Endothelial cell of umbilical vein (primary cell): ENCODE results near the gene SLC26A8. TPM values are rescaled to one million over a fixed set of nuclear protein-coding genes. Genes with fewer than 3 reads are reported as not detected.

Source experiments
- BruUV-seq: library from RNA; stranded (reverse); fragments of 400-500 nt; replicated peaks from 2 replicates; lab custom pipeline; 2021; lab: Mats Ljungman, UMichigan
- CTCF ChIA-PET: fragments of 300-600, 350-600 bp; sonication (Branson Sonifier 250); formaldehyde crosslinking; loops from one replicate; lab custom pipeline; 2021; ENCODE audit warnings: antibody characterized with exemption, inconsistent platforms; lab: Charles Lee
- POLR2A ChIA-PET: fragments of 300-600, 350-600 bp; sonication (Branson Sonifier 250); formaldehyde crosslinking; loops from one replicate; lab custom pipeline; 2021; ENCODE audit warnings: antibody characterized with exemption, inconsistent platforms; lab: Charles Lee
- DNase-seq: peaks from one replicate; pipeline ENCODE4 v3.0.0-alpha.2; 2011; ENCODE audit warnings: low read depth, low spot score
- FAIRE-seq: peaks from 2 replicates; lab custom pipeline; 2011; peaks lifted over from hg19 to GRCh38; lab: Jason Lieb, UNC
- H2AFZ ChIP-seq: 2 replicates; pipeline ENCODE4 v1.6.0; 2012; ENCODE audit warnings: low read depth, low read length, control low read depth, inconsistent platforms
- H3K27ac ChIP-seq: 2 replicates; pipeline ENCODE4 v1.5.1; 2011; ENCODE audit warnings: low read depth, mild to moderate bottlenecking, control low read depth, low read length, moderate library complexity; ENCODE audit not compliant: insufficient read depth
- H3K27me3 ChIP-seq, 2 experiments: 2 replicates each; pipeline versions ENCODE4 v1.6.0 to v1.6.1; 2011; ENCODE audit warnings: low read length in 2 of 2, mixed read lengths in 1 of 2; ENCODE audit not compliant: control insufficient read depth in 2 of 2, insufficient read depth in 2 of 2
- H3K36me3 ChIP-seq, 2 experiments: 2 replicates in 1 of 2; 3 replicates in 1 of 2; pipeline ENCODE4 v1.5.1; 2011; ENCODE audit warnings: low read length in 2 of 2, mild to moderate bottlenecking in 1 of 2, moderate library complexity in 1 of 2; ENCODE audit not compliant: control insufficient read depth in 2 of 2, insufficient read depth in 2 of 2; ENCODE audit errors: extremely low read depth in 1 of 2
- H3K4me1 ChIP-seq: 3 replicates; pipeline ENCODE4 v1.5.1; 2011; ENCODE audit warnings: mild to moderate bottlenecking, low read length; ENCODE audit not compliant: control insufficient read depth, insufficient read depth; ENCODE audit errors: extremely low read depth
- H3K4me2 ChIP-seq: 2 replicates; pipeline ENCODE4 v1.6.1; 2011; ENCODE audit warnings: low read length, control low read depth, mixed read lengths; ENCODE audit not compliant: insufficient read depth
- H3K4me3 ChIP-seq, 3 experiments: fragments of 200-600 bp in 1 of 3; sonication (generic), shearing (Covaris generic) in 1 of 3; replicated peaks in 1 of 3; 2 replicates each; pipeline ENCODE4 v1.5.1; 2011 to 2016; ENCODE audit warnings: control low read depth in 3 of 3, low read length in 3 of 3, mild to moderate bottlenecking in 2 of 3, inconsistent platforms in 1 of 3, low read depth in 1 of 3, moderate library complexity in 1 of 3; ENCODE audit not compliant: insufficient read depth in 1 of 3
- H3K79me2 ChIP-seq: 2 replicates; pipeline ENCODE4 v1.6.0; 2012; ENCODE audit warnings: low read length, inconsistent platforms; ENCODE audit not compliant: control insufficient read depth, insufficient read depth
- H3K9ac ChIP-seq: replicated peaks from 2 replicates; pipeline ENCODE3; 2011; ENCODE audit warnings: low read length, control low read depth; ENCODE audit not compliant: insufficient read depth; ENCODE audit errors: extremely low read depth
- H3K9me1 ChIP-seq: replicated peaks from 3 replicates; pipeline ENCODE4 v1.6.0; 2011; ENCODE audit warnings: mild to moderate bottlenecking, low read length; ENCODE audit not compliant: control insufficient read depth, insufficient read depth; ENCODE audit errors: extremely low read depth
- H3K9me3 ChIP-seq: replicated peaks from 2 replicates; pipeline ENCODE4 v1.5.1; 2012; ENCODE audit warnings: low read length, inconsistent platforms; ENCODE audit not compliant: control insufficient read depth, insufficient read depth
- H4K20me1 ChIP-seq: replicated peaks from 2 replicates; pipeline ENCODE3; 2011; ENCODE audit warnings: mild to moderate bottlenecking, low read length; ENCODE audit not compliant: control insufficient read depth, insufficient read depth; ENCODE audit errors: extremely low read depth
- CTCF ChIP-seq, 2 donors: IDR thresholded peaks; 1 replicate in 1 of 2; 2 replicates in 1 of 2; pipeline ENCODE4 v1.5.1; 2011; ENCODE audit warnings: low read length in 2 of 2, mild to moderate bottlenecking in 2 of 2, moderate library complexity in 2 of 2, control low read depth in 1 of 2, inconsistent platforms in 1 of 2, low read depth in 1 of 2; ENCODE audit not compliant: insufficient read depth in 1 of 2; ENCODE audit errors: extremely low read depth in 1 of 2
- EZH2 ChIP-seq: IDR thresholded peaks from 2 replicates; pipeline ENCODE4 v1.6.1; 2012; ENCODE audit warnings: borderline replicate concordance, low read depth, mild to moderate bottlenecking, moderate library complexity, low read length, inconsistent platforms; ENCODE audit not compliant: severe bottlenecking
- FOS ChIP-seq: IDR thresholded peaks from 2 replicates; pipeline ENCODE4 v1.6.1; 2011; ENCODE audit warnings: mild to moderate bottlenecking, low read length, moderate library complexity, borderline replicate concordance; ENCODE audit not compliant: insufficient read depth
- GATA2 ChIP-seq: IDR thresholded peaks from 2 replicates; pipeline ENCODE4 v1.7.0; 2011; ENCODE audit warnings: low read depth, mild to moderate bottlenecking, moderate library complexity, mixed read lengths, low read length; ENCODE audit not compliant: insufficient read length, insufficient read depth
- JUN ChIP-seq: IDR thresholded peaks from 2 replicates; pipeline ENCODE4 v1.6.1; 2011; ENCODE audit warnings: borderline replicate concordance, low read depth; ENCODE audit not compliant: insufficient read length, insufficient read depth
- MAX ChIP-seq: IDR thresholded peaks from 2 replicates; pipeline ENCODE4 v1.6.1; 2011; ENCODE audit not compliant: insufficient read depth, insufficient read length
- MYC ChIP-seq: IDR thresholded peaks from one replicate; pipeline ENCODE4 v1.6.1; 2011; ENCODE audit warnings: mild to moderate bottlenecking, low read depth, low read length
- POLR2A ChIP-seq: IDR thresholded peaks from 2 replicates; pipeline ENCODE4 v1.6.1; 2012; ENCODE audit warnings: low read depth, mild to moderate bottlenecking, control low read depth, low read length
- POLR2AphosphoS5 ChIP-seq: IDR thresholded peaks from 2 replicates; pipeline ENCODE4 v1.6.1; 2012; ENCODE audit warnings: low read depth, mild to moderate bottlenecking, control low read depth, low read length, moderate library complexity; ENCODE audit not compliant: insufficient read depth
- dilution Hi-C: fragments of 300-500 bp; cut with MboI; formaldehyde crosslinking; loops from one replicate; pipeline ENCODE4 v1.15.0; 2019; ENCODE audit warnings: low sequenced_read_pairs; ENCODE audit not compliant: extremely low pct_ligation_motif_present
- intact Hi-C: fragments of 100-400 bp; cut with micrococcal nuclease; formaldehyde crosslinking; loops from one replicate; pipeline ENCODE4 v1.10.0; 2022
- polyA plus RNA-seq, 4 experiments: library from polyadenylated mRNA; depleted of rRNA in 3 of 4; stranded (reverse) in 3 of 4; unstranded in 1 of 4; fragments of >200 nt; gene quantifications; 2 replicates each; pipeline versions ENCODE4 v1.2.1 to v1.2.3, GENCODE V29; 2011 to 2012; ENCODE audit warnings: missing spikeins in 1 of 4
- total RNA-seq: library from RNA; stranded (reverse); gene quantifications from 2 replicates; pipeline ENCODE4 v1.2.3, GENCODE V29; 2021

The SLC26A8 gene
- total and polyA plus RNA-seq, 2 donors (not counting 3 experiments of a cell fraction or from before 2014, with no cell fraction given), result 0.01 TPM; not detected in 1

- dilution Hi-C loops, result no loop called here
- POLR2A ChIA-PET, result no interaction called here
- no peak overlapping the region for H3K4me2 ChIP-seq
These were observed 25.9 kb upstream of the SLC26A8 start for GRCh38 chr6:36050305-36050704.

More at GRCh38 chr6:36050305-36050704, 25.9 kb upstream of the SLC26A8 start:
- no TSS peak for BruUV-seq
- H2AFZ ChIP-seq, result no peak overlapping the region
- H3K4me3 ChIP-seq, result no peak overlapping the region
- no peak for FAIRE-seq
- H3K9ac ChIP-seq, result no peak overlapping the region
- H3K9me1 ChIP-seq, result no peaks in the 10 kb centered on the region
- TF ChIP-seq MYC (no peak), EZH2 (no peak), POLR2AphosphoS5 (no peak), CTCF (IDR thresholded peaks at IDR 0.05; ENCODE audit: extremely low read depth in 1 of 2, insufficient read depth in 1 of 2, low read depth in 1 of 2, low read length in 2 of 2) (no peak), POLR2A (no peak), MAX (no peak), JUN (no peak), GATA2 (no peak), FOS (no peak)
- H3K79me2 ChIP-seq, result peaks cover 86% of the 10 kb centered on the region
- CTCF ChIA-PET, result no interaction called here
- no peak overlapping the region for H3K27ac ChIP-seq
- peaks cover 0 to 2% of the 10 kb centered on the region in 2 experiments for H3K36me3 ChIP-seq
- H3K27me3 ChIP-seq, result no peaks in the 10 kb centered on the region
- intact Hi-C loops, result no loop called here
- H3K4me1 ChIP-seq, result no peaks in the 10 kb centered on the region
- H3K9me3 ChIP-seq, result no peaks in the 10 kb centered on the region
- peaks cover 9% of the 10 kb centered on the region for H4K20me1 ChIP-seq
- no peak for DNase-seq
